T-helper 2 cell treated with Interferon-gamma antibody and Interleukin-4, amounts not matched to agents 5 μg/mL and 100 μg/mL, for 36 hours (primary cell): ENCODE results near the gene GSAP.
"Not testable (repeated sequence)": the region's sequence is repeated elsewhere in the genome, so short reads cannot be mapped to it uniquely, and the experiment has no call there.

Experiments
- DNase-seq: peaks from one replicate; pipeline ENCODE4 v3.0.0; 2021; ENCODE audit warnings: low spot score
- H3K27ac Mint-ChIP-seq: one replicate; pipeline ENCODE4 v1.8.0; 2021; ENCODE audit warnings: mild to moderate bottlenecking, mixed read lengths
- H3K27me3 Mint-ChIP-seq: one replicate; pipeline ENCODE4 v1.8.0; 2021; ENCODE audit warnings: low read depth, mixed read lengths
- H3K36me3 Mint-ChIP-seq: one replicate; pipeline ENCODE4 v1.8.0; 2021; ENCODE audit warnings: low read depth, mixed read lengths
- H3K4me1 Mint-ChIP-seq: one replicate; pipeline ENCODE4 v1.8.0; 2021; ENCODE audit warnings: low read depth, mixed read lengths
- H3K4me3 Mint-ChIP-seq: one replicate; pipeline ENCODE4 v1.8.0; 2022; ENCODE audit warnings: mild to moderate bottlenecking, moderate library complexity, mixed read lengths
- H3K9me3 Mint-ChIP-seq: one replicate; pipeline ENCODE4 v1.8.0; 2021; ENCODE audit warnings: mixed read lengths

Gene GSAP

DNA sequence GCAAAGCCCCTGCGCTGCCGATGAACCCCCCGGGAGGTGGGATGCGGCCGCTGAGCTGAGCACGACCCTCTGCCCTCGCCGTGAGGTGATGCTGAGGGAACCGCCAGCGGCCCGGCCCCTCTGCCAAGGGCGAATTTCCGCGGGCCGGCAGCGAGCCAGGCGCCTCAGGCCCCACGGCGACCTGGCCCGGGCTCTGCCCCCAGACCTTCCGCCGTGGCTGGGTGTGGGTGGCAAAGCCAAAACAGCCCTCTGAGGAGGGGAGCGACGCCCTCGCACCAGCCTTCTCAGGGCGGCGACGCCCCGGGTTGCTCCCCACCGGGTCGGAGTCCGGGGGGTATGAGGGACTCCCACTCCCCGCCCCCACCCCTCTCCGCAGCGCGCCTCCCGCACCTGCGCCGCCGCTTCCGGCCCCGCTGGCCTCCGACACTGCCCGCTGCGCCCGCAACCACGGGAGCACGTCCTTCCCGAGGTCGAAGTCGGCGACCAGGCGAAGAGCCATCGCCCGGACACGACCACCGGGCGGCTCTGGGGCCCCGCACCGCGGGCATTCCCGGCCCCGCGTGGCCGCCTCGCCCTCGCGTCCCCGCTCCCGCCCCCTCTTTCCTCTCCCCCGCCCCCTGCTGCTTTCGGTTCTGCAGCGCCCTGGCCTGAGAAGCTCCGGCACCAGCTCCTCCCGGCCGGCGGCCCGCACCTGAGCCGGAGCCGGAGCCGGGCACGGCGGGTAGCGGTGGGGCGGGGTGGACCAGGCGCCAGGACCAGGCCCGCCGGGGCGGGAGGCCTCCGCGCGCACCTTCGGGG is at the start of gene GSAP:
TSS of gene GSAP (minus strand) at position 527 of the 798 bp plus-strand sequence. CDS start at position 499, 28 bp downstream.
- Mint-ChIP-seq H3K4me3 (peak within 1 kb of the TSS; percentile 56), H3K27me3 (peaks cover 39% of the 10 kb centered on the region), H3K4me1 (peaks cover 31% of the 10 kb centered on the region), H3K27ac (no peak within 1 kb of the TSS), H3K36me3 (peaks cover 2% of the 10 kb centered on the region), H3K9me3 (no peaks in the 10 kb centered on the region)
- DNase-seq, result peak; percentile 17

- DNase-seq, result no peak
- H3K4me3 Mint-ChIP-seq, result no peak overlapping the region
- H3K27ac Mint-ChIP-seq, result no peak overlapping the region
- H3K4me1 Mint-ChIP-seq, result peaks cover 3% of the 10 kb centered on the region
- no peaks in the 10 kb centered on the region for H3K36me3 Mint-ChIP-seq
- H3K9me3 Mint-ChIP-seq, result no peaks in the 10 kb centered on the region
- H3K27me3 Mint-ChIP-seq, result peaks cover 10% of the 10 kb centered on the region
Observed at GRCh38 chr7:77465256-77465655, 49.1 kb upstream of the GSAP start.

GRCh38 chr7:77464589-77464988 is 48.4 kb upstream of the GSAP start:
- H3K36me3 Mint-ChIP-seq, result no peaks in the 10 kb centered on the region
- no peak overlapping the region for H3K27ac Mint-ChIP-seq
- peaks cover 10% of the 10 kb centered on the region for H3K27me3 Mint-ChIP-seq
- H3K4me1 Mint-ChIP-seq, result peaks cover 3% of the 10 kb centered on the region
- no peaks in the 10 kb centered on the region for H3K9me3 Mint-ChIP-seq
- H3K4me3 Mint-ChIP-seq, result no peak overlapping the region
- DNase-seq, result no peak

DNA sequence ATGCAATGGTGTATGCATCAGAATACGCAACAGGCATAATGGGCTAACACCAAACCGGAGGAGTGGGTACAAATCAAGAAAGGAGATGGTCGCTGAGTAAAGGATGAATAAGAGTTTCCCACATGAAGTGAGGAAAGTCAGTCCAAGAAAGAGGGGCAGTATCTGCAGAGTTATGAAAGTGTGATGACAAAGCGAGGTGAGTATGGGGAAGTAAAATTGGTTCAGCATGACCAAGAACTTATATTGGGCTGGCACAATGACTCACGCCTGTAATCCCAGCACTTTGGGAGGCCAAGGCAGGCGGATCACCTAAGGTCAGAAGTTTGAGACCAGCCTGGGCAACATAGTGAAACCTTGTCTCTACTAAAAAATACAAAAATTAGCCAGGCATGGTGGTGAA is 47.5 kb upstream of the GSAP start:
- peak; percentile 7 for DNase-seq
- not testable (repeated sequence) for H3K4me1 Mint-ChIP-seq, H3K36me3 Mint-ChIP-seq, H3K4me3 Mint-ChIP-seq, H3K9me3 Mint-ChIP-seq, H3K27ac Mint-ChIP-seq
- peaks cover 13% of the 10 kb centered on the region for H3K27me3 Mint-ChIP-seq

GRCh38 chr7:77461842-77462241 is 45.7 kb upstream of the GSAP start:
- Mint-ChIP-seq H3K27ac (no peak overlapping the region), H3K36me3 (no peaks in the 10 kb centered on the region), H3K4me1 (peaks cover 3% of the 10 kb centered on the region), H3K9me3 (no peaks in the 10 kb centered on the region), H3K27me3 (peaks cover 20% of the 10 kb centered on the region), H3K4me3 (no peak overlapping the region)
- DNase-seq, result no peak

- peaks cover 3% of the 10 kb centered on the region for H3K4me1 Mint-ChIP-seq
- H3K27ac Mint-ChIP-seq, result no peak overlapping the region
- no peak overlapping the region for H3K4me3 Mint-ChIP-seq
- no peaks in the 10 kb centered on the region for H3K36me3 Mint-ChIP-seq
- peaks cover 23% of the 10 kb centered on the region for H3K27me3 Mint-ChIP-seq
- no peak for DNase-seq
- H3K9me3 Mint-ChIP-seq, result no peaks in the 10 kb centered on the region
Observed at GRCh38 chr7:77461246-77461645, 45.1 kb upstream of the GSAP start.

GRCh38 chr7:77460057-77460486 is 43.9 kb upstream of the GSAP start:
- Mint-ChIP-seq H3K4me1 (peaks cover 3% of the 10 kb centered on the region), H3K27me3 (peaks cover 24% of the 10 kb centered on the region), H3K36me3 (no peaks in the 10 kb centered on the region), H3K4me3 (no peak overlapping the region), H3K27ac (no peak overlapping the region), H3K9me3 (no peaks in the 10 kb centered on the region)
- no peak for DNase-seq

GRCh38 chr7:77459311-77459726 is 43.2 kb upstream of the GSAP start:
- Mint-ChIP-seq H3K9me3 (no peaks in the 10 kb centered on the region), H3K36me3 (no peaks in the 10 kb centered on the region), H3K4me3 (no peak overlapping the region), H3K4me1 (no peaks in the 10 kb centered on the region), H3K27ac (no peak overlapping the region), H3K27me3 (peaks cover 25% of the 10 kb centered on the region)
- no peak for DNase-seq

DNA sequence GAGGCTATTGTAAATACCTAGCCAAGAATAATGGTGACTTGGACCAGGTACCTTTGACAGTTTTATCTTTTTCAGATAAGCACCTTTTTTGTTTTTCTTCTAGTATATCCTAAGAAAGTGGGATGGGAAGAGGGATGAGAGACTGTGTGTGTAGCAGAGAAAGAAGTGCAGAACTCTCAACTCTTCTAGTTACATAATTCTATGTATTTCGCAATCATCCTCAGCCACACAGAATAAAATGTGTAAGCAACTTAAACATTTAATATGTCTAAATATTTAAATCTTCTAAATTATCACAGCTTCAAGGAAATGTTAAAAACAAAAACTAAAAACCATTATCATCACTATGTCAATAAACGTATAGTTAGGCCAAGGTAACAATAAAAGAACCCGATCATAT is 42.6 kb upstream of the GSAP start:
- Mint-ChIP-seq H3K4me1 (no peaks in the 10 kb centered on the region), H3K36me3 (no peaks in the 10 kb centered on the region), H3K27ac (no peak overlapping the region)

DNA sequence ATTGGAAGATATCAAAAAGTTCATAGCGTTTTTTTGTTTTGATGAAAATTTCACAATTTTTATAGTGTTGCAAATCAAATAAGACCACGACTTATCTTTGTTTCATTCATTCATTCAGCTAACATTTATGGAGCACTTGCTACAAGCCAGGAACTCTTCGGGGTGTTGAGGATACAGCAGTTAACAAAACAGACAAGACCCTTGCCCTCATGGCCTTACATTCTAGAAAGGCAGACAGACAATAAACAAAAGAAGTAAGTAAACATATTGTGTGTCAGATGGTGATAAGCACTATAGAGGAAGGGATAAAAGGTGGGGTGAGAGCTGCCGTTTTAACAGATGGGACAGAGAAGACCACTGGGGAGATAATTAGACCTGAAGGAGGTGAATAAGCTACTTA is 41.6 kb upstream of the GSAP start:
- H3K27me3 Mint-ChIP-seq, result peaks cover 25% of the 10 kb centered on the region
- no peak overlapping the region for H3K4me3 Mint-ChIP-seq
- H3K27ac Mint-ChIP-seq, result no peak overlapping the region
- H3K4me1 Mint-ChIP-seq, result no peaks in the 10 kb centered on the region
- H3K36me3 Mint-ChIP-seq, result no peaks in the 10 kb centered on the region
- H3K9me3 Mint-ChIP-seq, result no peaks in the 10 kb centered on the region
- no peak for DNase-seq

More for the DNA sequence above, 42.6 kb upstream of the GSAP start:
- DNase-seq, result no peak
- Mint-ChIP-seq H3K4me3 (no peak overlapping the region), H3K27me3 (peaks cover 27% of the 10 kb centered on the region), H3K9me3 (no peaks in the 10 kb centered on the region)

DNA sequence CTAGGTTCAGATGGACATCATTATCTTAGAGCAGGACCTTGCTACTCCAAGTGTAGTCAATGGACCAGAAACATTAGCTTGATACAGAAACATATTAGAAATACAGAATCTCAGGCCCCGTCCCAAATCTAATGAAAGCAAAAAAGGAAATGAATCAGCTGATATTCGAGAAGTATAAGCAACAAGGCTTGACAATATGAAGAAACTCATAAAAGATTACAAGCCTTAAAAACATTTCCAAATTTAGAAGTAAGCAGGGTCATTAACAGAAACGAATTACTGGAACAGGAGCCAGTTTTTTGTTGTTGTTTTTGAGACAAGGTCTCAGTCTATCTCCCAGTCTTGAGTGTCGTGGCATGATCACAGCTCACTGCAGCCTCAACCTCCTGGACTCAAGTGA is 40.5 kb upstream of the GSAP start:
- peaks cover 25% of the 10 kb centered on the region for H3K27me3 Mint-ChIP-seq
- H3K4me3 Mint-ChIP-seq, result no peak overlapping the region

DNA sequence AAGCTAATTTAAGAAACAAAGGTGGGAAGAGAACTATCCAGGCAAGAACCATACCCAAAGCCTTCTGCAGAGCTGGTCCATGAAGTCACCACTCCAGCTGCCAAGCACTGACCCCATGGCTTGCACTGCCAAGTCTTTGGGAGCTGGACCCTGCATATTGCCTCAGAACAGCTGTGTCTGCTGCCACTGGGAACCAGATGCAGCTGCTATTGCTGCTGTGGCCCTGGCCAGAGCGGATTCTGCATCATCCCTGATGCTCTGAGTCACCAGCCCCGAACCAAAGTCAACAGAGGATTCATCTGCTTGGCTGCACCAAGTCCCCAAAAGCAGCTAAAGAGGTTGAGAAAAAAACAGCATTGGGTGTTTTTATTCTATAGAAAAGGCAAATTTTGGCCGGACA is 39.2 kb upstream of the GSAP start:
- H3K27me3 Mint-ChIP-seq, result peaks cover 23% of the 10 kb centered on the region
- H3K27ac Mint-ChIP-seq, result no peak overlapping the region
- no peak overlapping the region for H3K4me3 Mint-ChIP-seq
- no peak for DNase-seq
- no peaks in the 10 kb centered on the region for H3K9me3 Mint-ChIP-seq
- no peaks in the 10 kb centered on the region for H3K36me3 Mint-ChIP-seq
- H3K4me1 Mint-ChIP-seq, result no peaks in the 10 kb centered on the region

More for the DNA sequence above, 40.5 kb upstream of the GSAP start:
- Mint-ChIP-seq H3K4me1 (no peaks in the 10 kb centered on the region), H3K9me3 (no peaks in the 10 kb centered on the region), H3K36me3 (no peaks in the 10 kb centered on the region), H3K27ac (no peak overlapping the region)
- DNase-seq, result no peak

DNA sequence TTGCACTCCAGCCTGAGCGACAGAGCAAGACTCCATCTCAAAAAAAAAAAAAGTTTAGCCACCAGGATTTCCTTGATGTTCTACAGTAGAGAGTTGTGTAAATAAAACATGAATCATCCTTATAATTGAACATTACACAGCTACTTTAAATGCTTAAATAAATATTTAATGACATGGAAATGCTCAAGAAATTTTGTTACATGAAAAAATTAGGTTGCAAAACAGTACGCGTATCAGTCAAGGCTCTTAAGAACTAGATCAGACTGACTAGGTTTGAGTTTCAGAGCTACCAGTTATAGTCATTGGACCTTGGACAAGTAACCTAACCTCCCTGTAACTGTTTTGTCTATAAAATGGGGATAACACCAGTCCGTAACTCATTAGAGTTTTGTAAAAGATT is 38.7 kb upstream of the GSAP start:
- H3K27ac Mint-ChIP-seq, result no peak overlapping the region
- H3K27me3 Mint-ChIP-seq, result peaks cover 23% of the 10 kb centered on the region
- DNase-seq, result no peak
- H3K36me3 Mint-ChIP-seq, result no peaks in the 10 kb centered on the region
- H3K4me3 Mint-ChIP-seq, result no peak overlapping the region
- no peaks in the 10 kb centered on the region for H3K9me3 Mint-ChIP-seq
- H3K4me1 Mint-ChIP-seq, result no peaks in the 10 kb centered on the region

GRCh38 chr7:77453531-77453930 is 37.4 kb upstream of the GSAP start:
- Mint-ChIP-seq H3K9me3 (no peaks in the 10 kb centered on the region), H3K4me3 (no peak overlapping the region), H3K27me3 (peaks cover 18% of the 10 kb centered on the region), H3K36me3 (no peaks in the 10 kb centered on the region), H3K4me1 (no peaks in the 10 kb centered on the region), H3K27ac (no peak overlapping the region)
- DNase-seq, result no peak

DNA sequence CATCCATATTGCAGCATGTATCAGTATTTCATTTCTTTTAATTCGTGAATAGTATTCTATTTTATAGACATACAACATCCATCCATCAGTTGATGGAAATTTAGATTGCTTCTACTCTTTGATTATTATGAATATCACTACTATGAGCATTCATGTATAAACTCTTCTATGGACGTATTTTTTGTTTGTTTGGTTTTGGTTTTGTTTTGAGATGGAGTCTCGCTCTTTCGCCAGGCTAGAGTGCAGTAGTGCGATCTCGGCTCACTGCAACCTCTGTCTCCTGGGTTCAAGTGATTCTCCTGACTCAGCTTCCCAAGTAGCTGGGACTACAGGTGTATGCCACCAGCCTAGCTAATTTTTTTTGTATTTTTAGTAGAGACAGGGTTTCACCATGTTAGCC is 35.8 kb upstream of the GSAP start:
- peaks cover 17% of the 10 kb centered on the region for H3K27me3 Mint-ChIP-seq
- H3K4me1 Mint-ChIP-seq, H3K9me3 Mint-ChIP-seq, H3K27ac Mint-ChIP-seq, DNase-seq, H3K36me3 Mint-ChIP-seq, H3K4me3 Mint-ChIP-seq: not testable (repeated sequence)
